Endothelial cell of umbilical vein (primary cell): ENCODE data around the gene CHCHD2. TPM values are rescaled to one million over a fixed set of nuclear protein-coding genes. Genes with fewer than 3 reads are reported as not detected.

Experiments used
- BruUV-seq: library from RNA; stranded (reverse); fragments of 400-500 nt; replicated peaks from 2 replicates; lab custom pipeline; 2021; lab: Mats Ljungman, UMichigan
- CTCF ChIA-PET: fragments of 300-600, 350-600 bp; sonication (Branson Sonifier 250); formaldehyde crosslinking; loops from one replicate; lab custom pipeline; 2021; ENCODE audit warnings: antibody characterized with exemption, inconsistent platforms; lab: Charles Lee
- POLR2A ChIA-PET: fragments of 300-600, 350-600 bp; sonication (Branson Sonifier 250); formaldehyde crosslinking; loops from one replicate; lab custom pipeline; 2021; ENCODE audit warnings: antibody characterized with exemption, inconsistent platforms; lab: Charles Lee
- DNase-seq: peaks from one replicate; pipeline ENCODE4 v3.0.0-alpha.2; 2011; ENCODE audit warnings: low read depth, low spot score
- FAIRE-seq: peaks from 2 replicates; lab custom pipeline; 2011; peaks lifted over from hg19 to GRCh38; lab: Jason Lieb, UNC
- H2AFZ ChIP-seq: 2 replicates; pipeline ENCODE4 v1.6.0; 2012; ENCODE audit warnings: low read depth, low read length, control low read depth, inconsistent platforms
- H3K27ac ChIP-seq: 2 replicates; pipeline ENCODE4 v1.5.1; 2011; ENCODE audit warnings: low read depth, mild to moderate bottlenecking, control low read depth, low read length, moderate library complexity; ENCODE audit not compliant: insufficient read depth
- H3K27me3 ChIP-seq, 2 experiments: 2 replicates each; pipeline versions ENCODE4 v1.6.0 to v1.6.1; 2011; ENCODE audit warnings: low read length in 2 of 2, mixed read lengths in 1 of 2; ENCODE audit not compliant: control insufficient read depth in 2 of 2, insufficient read depth in 2 of 2
- H3K36me3 ChIP-seq, 2 experiments: 2 replicates in 1 of 2; 3 replicates in 1 of 2; pipeline ENCODE4 v1.5.1; 2011; ENCODE audit warnings: low read length in 2 of 2, mild to moderate bottlenecking in 1 of 2, moderate library complexity in 1 of 2; ENCODE audit not compliant: control insufficient read depth in 2 of 2, insufficient read depth in 2 of 2; ENCODE audit errors: extremely low read depth in 1 of 2
- H3K4me1 ChIP-seq: 3 replicates; pipeline ENCODE4 v1.5.1; 2011; ENCODE audit warnings: mild to moderate bottlenecking, low read length; ENCODE audit not compliant: control insufficient read depth, insufficient read depth; ENCODE audit errors: extremely low read depth
- H3K4me2 ChIP-seq: 2 replicates; pipeline ENCODE4 v1.6.1; 2011; ENCODE audit warnings: low read length, control low read depth, mixed read lengths; ENCODE audit not compliant: insufficient read depth
- H3K4me3 ChIP-seq, 3 experiments: fragments of 200-600 bp in 1 of 3; sonication (generic), shearing (Covaris generic) in 1 of 3; replicated peaks in 1 of 3; 2 replicates each; pipeline ENCODE4 v1.5.1; 2011 to 2016; ENCODE audit warnings: control low read depth in 3 of 3, low read length in 3 of 3, mild to moderate bottlenecking in 2 of 3, inconsistent platforms in 1 of 3, low read depth in 1 of 3, moderate library complexity in 1 of 3; ENCODE audit not compliant: insufficient read depth in 1 of 3
- H3K79me2 ChIP-seq: 2 replicates; pipeline ENCODE4 v1.6.0; 2012; ENCODE audit warnings: low read length, inconsistent platforms; ENCODE audit not compliant: control insufficient read depth, insufficient read depth
- H3K9ac ChIP-seq: replicated peaks from 2 replicates; pipeline ENCODE3; 2011; ENCODE audit warnings: low read length, control low read depth; ENCODE audit not compliant: insufficient read depth; ENCODE audit errors: extremely low read depth
- H3K9me1 ChIP-seq: replicated peaks from 3 replicates; pipeline ENCODE4 v1.6.0; 2011; ENCODE audit warnings: mild to moderate bottlenecking, low read length; ENCODE audit not compliant: control insufficient read depth, insufficient read depth; ENCODE audit errors: extremely low read depth
- H3K9me3 ChIP-seq: replicated peaks from 2 replicates; pipeline ENCODE4 v1.5.1; 2012; ENCODE audit warnings: low read length, inconsistent platforms; ENCODE audit not compliant: control insufficient read depth, insufficient read depth
- H4K20me1 ChIP-seq: replicated peaks from 2 replicates; pipeline ENCODE3; 2011; ENCODE audit warnings: mild to moderate bottlenecking, low read length; ENCODE audit not compliant: control insufficient read depth, insufficient read depth; ENCODE audit errors: extremely low read depth
- EZH2 ChIP-seq: IDR thresholded peaks from 2 replicates; pipeline ENCODE4 v1.6.1; 2012; ENCODE audit warnings: borderline replicate concordance, low read depth, mild to moderate bottlenecking, moderate library complexity, low read length, inconsistent platforms; ENCODE audit not compliant: severe bottlenecking
- FOS ChIP-seq: IDR thresholded peaks from 2 replicates; pipeline ENCODE4 v1.6.1; 2011; ENCODE audit warnings: mild to moderate bottlenecking, low read length, moderate library complexity, borderline replicate concordance; ENCODE audit not compliant: insufficient read depth
- GATA2 ChIP-seq: IDR thresholded peaks from 2 replicates; pipeline ENCODE4 v1.7.0; 2011; ENCODE audit warnings: low read depth, mild to moderate bottlenecking, moderate library complexity, mixed read lengths, low read length; ENCODE audit not compliant: insufficient read length, insufficient read depth
- JUN ChIP-seq: IDR thresholded peaks from 2 replicates; pipeline ENCODE4 v1.6.1; 2011; ENCODE audit warnings: borderline replicate concordance, low read depth; ENCODE audit not compliant: insufficient read length, insufficient read depth
- MYC ChIP-seq: IDR thresholded peaks from one replicate; pipeline ENCODE4 v1.6.1; 2011; ENCODE audit warnings: mild to moderate bottlenecking, low read depth, low read length
- POLR2A ChIP-seq: IDR thresholded peaks from 2 replicates; pipeline ENCODE4 v1.6.1; 2012; ENCODE audit warnings: low read depth, mild to moderate bottlenecking, control low read depth, low read length
- POLR2AphosphoS5 ChIP-seq: IDR thresholded peaks from 2 replicates; pipeline ENCODE4 v1.6.1; 2012; ENCODE audit warnings: low read depth, mild to moderate bottlenecking, control low read depth, low read length, moderate library complexity; ENCODE audit not compliant: insufficient read depth
- dilution Hi-C: fragments of 300-500 bp; cut with MboI; formaldehyde crosslinking; loops from one replicate; pipeline ENCODE4 v1.15.0; 2019; ENCODE audit warnings: low sequenced_read_pairs; ENCODE audit not compliant: extremely low pct_ligation_motif_present
- intact Hi-C: fragments of 100-400 bp; cut with micrococcal nuclease; formaldehyde crosslinking; loops from one replicate; pipeline ENCODE4 v1.10.0; 2022
- polyA plus RNA-seq, 4 experiments: library from polyadenylated mRNA; depleted of rRNA in 3 of 4; stranded (reverse) in 3 of 4; unstranded in 1 of 4; fragments of >200 nt; gene quantifications; 2 replicates each; pipeline versions ENCODE4 v1.2.1 to v1.2.3, GENCODE V29; 2011 to 2012; ENCODE audit warnings: missing spikeins in 1 of 4
- total RNA-seq: library from RNA; stranded (reverse); gene quantifications from 2 replicates; pipeline ENCODE4 v1.2.3, GENCODE V29; 2021
- TF ChIP-seq, protein P1 (sequence below): IDR thresholded peaks from 2 replicates; pipeline ENCODE4 v1.6.1; 2011; ENCODE audit not compliant: insufficient read depth, insufficient read length
- TF ChIP-seq, protein P2 (sequence below), 2 donors: IDR thresholded peaks; 1 replicate in 1 of 2; 2 replicates in 1 of 2; pipeline ENCODE4 v1.5.1; 2011; ENCODE audit warnings: low read length in 2 of 2, mild to moderate bottlenecking in 2 of 2, moderate library complexity in 2 of 2, control low read depth in 1 of 2, inconsistent platforms in 1 of 2, low read depth in 1 of 2; ENCODE audit not compliant: insufficient read depth in 1 of 2; ENCODE audit errors: extremely low read depth in 1 of 2

Gene CHCHD2
- total and polyA plus RNA-seq, 2 donors (not counting 3 experiments of a cell fraction or from before 2014, with no cell fraction given), result 368 to 616 TPM

DNA sequence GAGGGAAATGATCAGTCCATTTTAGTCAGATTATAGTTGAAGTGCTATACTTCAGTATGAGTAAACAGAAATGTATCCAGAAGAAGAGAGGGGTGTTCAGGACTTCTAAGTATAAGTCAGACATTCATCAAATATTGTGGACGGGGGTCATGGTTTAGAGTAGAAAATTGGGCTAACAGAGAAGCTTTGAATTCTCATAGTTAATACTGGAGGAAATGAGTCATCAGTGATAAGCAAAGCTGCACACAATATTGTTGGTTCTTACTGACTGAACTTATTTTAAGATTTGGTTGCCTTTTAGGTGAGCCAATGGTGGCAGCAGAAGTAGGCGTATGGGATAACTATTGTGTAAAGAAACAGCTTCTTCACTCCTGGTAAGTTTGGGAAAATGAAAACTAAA, 43.9 kb downstream of the CHCHD2 start:
- DNase-seq, result peak; percentile 77
- H3K27me3 ChIP-seq, result no peaks in the 10 kb centered on the region
- dilution Hi-C loops, result no loop called here
- BruUV-seq, result no TSS peak
- FAIRE-seq, result peak; percentile 90
- no peak overlapping the region for H2AFZ ChIP-seq
- H3K4me1 ChIP-seq, result peaks cover 37% of the 10 kb centered on the region
- H3K4me2 ChIP-seq, result peak overlapping the region; percentile 78
- no peaks in the 10 kb centered on the region for H3K9me3 ChIP-seq
- POLR2A ChIA-PET, result interaction anchor here (0.8 to 2.5 kb wide), 2 partner anchors 11 to 12 kb away, joined by 3 to 20 read pairs; partner anchors contain the start of genes CCT6A and PSPH
- peaks cover 4% of the 10 kb centered on the region for H4K20me1 ChIP-seq
- no peak overlapping the region for H3K4me3 ChIP-seq
- peak; percentile 24 for TF ChIP-seq GATA2
- TF ChIP-seq JUN, result peak; percentile 90
- TF ChIP-seq POLR2AphosphoS5, result no peak
- peak; percentile 73 for TF ChIP-seq FOS
- peak; percentile 26 for TF ChIP-seq POLR2A
- no peak for TF ChIP-seq MYC
- TF ChIP-seq, protein P1, sequence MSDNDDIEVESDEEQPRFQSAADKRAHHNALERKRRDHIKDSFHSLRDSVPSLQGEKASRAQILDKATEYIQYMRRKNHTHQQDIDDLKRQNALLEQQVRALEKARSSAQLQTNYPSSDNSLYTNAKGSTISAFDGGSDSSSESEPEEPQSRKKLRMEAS, result no peak
- TF ChIP-seq, protein P2, sequence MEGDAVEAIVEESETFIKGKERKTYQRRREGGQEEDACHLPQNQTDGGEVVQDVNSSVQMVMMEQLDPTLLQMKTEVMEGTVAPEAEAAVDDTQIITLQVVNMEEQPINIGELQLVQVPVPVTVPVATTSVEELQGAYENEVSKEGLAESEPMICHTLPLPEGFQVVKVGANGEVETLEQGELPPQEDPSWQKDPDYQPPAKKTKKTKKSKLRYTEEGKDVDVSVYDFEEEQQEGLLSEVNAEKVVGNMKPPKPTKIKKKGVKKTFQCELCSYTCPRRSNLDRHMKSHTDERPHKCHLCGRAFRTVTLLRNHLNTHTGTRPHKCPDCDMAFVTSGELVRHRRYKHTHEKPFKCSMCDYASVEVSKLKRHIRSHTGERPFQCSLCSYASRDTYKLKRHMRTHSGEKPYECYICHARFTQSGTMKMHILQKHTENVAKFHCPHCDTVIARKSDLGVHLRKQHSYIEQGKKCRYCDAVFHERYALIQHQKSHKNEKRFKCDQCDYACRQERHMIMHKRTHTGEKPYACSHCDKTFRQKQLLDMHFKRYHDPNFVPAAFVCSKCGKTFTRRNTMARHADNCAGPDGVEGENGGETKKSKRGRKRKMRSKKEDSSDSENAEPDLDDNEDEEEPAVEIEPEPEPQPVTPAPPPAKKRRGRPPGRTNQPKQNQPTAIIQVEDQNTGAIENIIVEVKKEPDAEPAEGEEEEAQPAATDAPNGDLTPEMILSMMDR (IDR thresholded peaks at IDR 0.05; ENCODE audit: extremely low read depth in 1 of 2, insufficient read depth in 1 of 2, low read depth in 1 of 2, low read length in 2 of 2), result no peak
- no peak for TF ChIP-seq EZH2
- intact Hi-C loops, result loop anchor here (1.0 kb wide), 1 partner anchor 16 kb away; no protein-coding TSS in a partner anchor
- CTCF ChIA-PET, result interaction anchor here (0.7 to 1.9 kb wide), 7 partner anchors 9 to 47 kb away, joined by 3 to 14 read pairs (median 5); partner anchors contain the start of genes CCT6A and PSPH
- peaks cover 22% of the 10 kb centered on the region for H3K79me2 ChIP-seq
- H3K9ac ChIP-seq, result peak overlapping the region; percentile 27
- H3K27ac ChIP-seq, result peak overlapping the region; percentile 67
- peaks cover 6 to 28% of the 10 kb centered on the region in 2 experiments for H3K36me3 ChIP-seq
- H3K9me1 ChIP-seq, result no peaks in the 10 kb centered on the region
